HG03354 (cell line): ENCODE results near the gene DOCK10.
"Not testable (repeated sequence)": the region's sequence is repeated elsewhere in the genome, so short reads cannot be mapped to it uniquely, and the experiment has no call there.

Source experiments
- ATAC-seq: cut with Tn5 transposase; IDR thresholded peaks from one replicate; pipeline ENCODE4 v1.9.1; 2021; ENCODE audit warnings: mild to moderate bottlenecking; ENCODE audit not compliant: unreplicated experiment, poor library complexity, severe bottlenecking

DOCK10 gene

GRCh38 chr2:224956706-224957105 is 85.6 kb downstream of the DOCK10 start:
- no peak for ATAC-seq

- ATAC-seq, result peak; percentile 52
Observed at GRCh38 chr2:224954980-224955379, 87.3 kb downstream of the DOCK10 start.

GRCh38 chr2:224952936-224953657 is 89.2 kb downstream of the DOCK10 start:
- peak; percentile 56 for ATAC-seq

- no peak for ATAC-seq
Observed at GRCh38 chr2:224951723-224952481, 90.4 kb downstream of the DOCK10 start.

GRCh38 chr2:224948859-224949258 is 93.4 kb downstream of the DOCK10 start:
- ATAC-seq, result no peak

- ATAC-seq, result no peak
Observed at GRCh38 chr2:224948005-224948404, 94.3 kb downstream of the DOCK10 start.

GRCh38 chr2:224947566-224947965 is 94.7 kb downstream of the DOCK10 start:
- ATAC-seq, result no peak

- peak; percentile 85 for ATAC-seq
Observed at GRCh38 chr2:224946895-224947294, 95.4 kb downstream of the DOCK10 start.

GRCh38 chr2:224944707-224945547 is 97.3 kb downstream of the DOCK10 start:
- ATAC-seq, result peak; percentile 29

- ATAC-seq, result not testable (repeated sequence)
Observed at GRCh38 chr2:224943601-224944041, 98.6 kb downstream of the DOCK10 start.

GRCh38 chr2:224941960-224942359 is 100.3 kb downstream of the DOCK10 start:
- ATAC-seq, result no peak

GRCh38 chr2:224940618-224941017 is 101.7 kb downstream of the DOCK10 start:
- no peak for ATAC-seq

GRCh38 chr2:224938651-224939182 is 103.6 kb downstream of the DOCK10 start:
- ATAC-seq, result peak; percentile 58

GRCh38 chr2:224937887-224938286 is 104.4 kb downstream of the DOCK10 start:
- peak; percentile 86 for ATAC-seq

- ATAC-seq, result no peak
Observed at GRCh38 chr2:224934526-224935188, 107.6 kb downstream of the DOCK10 start.

- no peak for ATAC-seq
Observed at GRCh38 chr2:224933431-224933830, 108.8 kb downstream of the DOCK10 start.

GRCh38 chr2:224932522-224932921 is 109.7 kb downstream of the DOCK10 start:
- no peak for ATAC-seq

GRCh38 chr2:224931956-224932355 is 110.3 kb downstream of the DOCK10 start:
- ATAC-seq, result no peak

- no peak for ATAC-seq
Observed at GRCh38 chr2:224930990-224931389, 111.3 kb downstream of the DOCK10 start.
